K562 (cell line): Measurements from ENCODE around the gene LCA5L. TPM values are rescaled to one million over a fixed set of nuclear protein-coding genes. Genes with fewer than 3 reads are reported as not detected.

ENCODE experiments used
- ATF3 ChIP-seq, 2 experiments: fragments of 450-650 bp in 1 of 2; sonication (generic) in 1 of 2; formaldehyde crosslinking in 1 of 2; IDR thresholded peaks in 1 of 2; conservative IDR thresholded peaks in 1 of 2; 2 replicates each; pipeline versions ENCODE4 v1.6.1 to v1.8.1; 2016 to 2023; ENCODE audit warnings: mild to moderate bottlenecking in 2 of 2, moderate library complexity in 2 of 2, inconsistent platforms in 1 of 2, missing genetic modification reagents in 1 of 2
- CAMTA2 ChIP-seq: fragments of 250-450 bp; sonication (Bioruptor Pico); conservative IDR thresholded peaks from 2 replicates; pipeline ENCODE4 v1.5.1; 2022
- EZH2 ChIP-seq: IDR thresholded peaks from 2 replicates; pipeline ENCODE4 v1.6.1; 2012; ENCODE audit warnings: low read depth, mild to moderate bottlenecking, inconsistent platforms, low read length, borderline replicate concordance
- FOXM1 ChIP-seq, 2 experiments: fragments of 450-650 bp in 1 of 2; sonication (generic) in 1 of 2; formaldehyde crosslinking in 1 of 2; IDR thresholded peaks; 2 replicates each; pipeline versions ENCODE4 v1.6.1 to v1.9.0; 2017 to 2022; ENCODE audit warnings: low read depth in 2 of 2, mild to moderate bottlenecking in 2 of 2, missing genetic modification reagents in 1 of 2, moderate library complexity in 1 of 2
- HNRNPH1 ChIP-seq: fragments of 200-400 bp; formaldehyde crosslinking; optimal IDR thresholded peaks from 2 replicates; pipeline ENCODE3; 2017; ENCODE audit warnings: low read depth, mild to moderate bottlenecking, low read length, moderate library complexity
- KLF10 ChIP-seq: fragments of 250-450 bp; sonication (Bioruptor Pico); IDR thresholded peaks from 2 replicates; pipeline ENCODE4 v1.6.1; 2021; ENCODE audit warnings: matching md5 sums
- LCOR ChIP-seq: sonication (generic); formaldehyde crosslinking; IDR thresholded peaks from 2 replicates; pipeline ENCODE4 v1.8.0; 2022; ENCODE audit warnings: mild to moderate bottlenecking, missing genetic modification reagents
- MLLT1 ChIP-seq, 2 experiments: fragments of 450-650 bp; IDR thresholded peaks; 2 replicates each; pipeline ENCODE4 v1.6.1; 2016
- POU5F1 ChIP-seq: fragments of 150-350 bp; IDR thresholded peaks from 2 replicates; pipeline ENCODE4 v1.6.1; 2014; ENCODE audit warnings: borderline replicate concordance, low read length, low read depth, mild to moderate bottlenecking; ENCODE audit not compliant: partially characterized antibody
- PREB ChIP-seq: sonication (generic); formaldehyde crosslinking; IDR thresholded peaks from 2 replicates; pipeline ENCODE4 v1.8.1; 2023; ENCODE audit warnings: mild to moderate bottlenecking, missing genetic modification reagents
- RCOR1 ChIP-seq, 2 experiments: IDR thresholded peaks; 2 replicates each; pipeline ENCODE4 v1.6.1; 2012; ENCODE audit warnings: low read depth in 2 of 2, low read length in 2 of 2, borderline replicate concordance in 1 of 2, improper control_type of control experiment in 1 of 2
- SMAD1 ChIP-seq: fragments of 150-350 bp; IDR thresholded peaks from 2 replicates; pipeline ENCODE4 v1.6.1; 2014; ENCODE audit warnings: low read length, low read depth; ENCODE audit not compliant: partially characterized antibody
- STAG1 ChIP-seq: sonication (generic); formaldehyde crosslinking; IDR thresholded peaks from 2 replicates; pipeline ENCODE4 v1.5.0; 2020; ENCODE audit warnings: missing genetic modification reagents, borderline replicate concordance
- TARDBP ChIP-seq: fragments of 450-650 bp; IDR thresholded peaks from 2 replicates; pipeline ENCODE4 v1.6.1; 2016
- TBP ChIP-seq: optimal IDR thresholded peaks from 2 replicates; pipeline ENCODE3; 2011; ENCODE audit warnings: low read depth, low read length, improper control_type of control experiment
- ZNF395 ChIP-seq: fragments of 200-800 bp; sonication (Bioruptor generic); IDR thresholded peaks from 2 replicates; pipeline ENCODE4 v1.6.1; 2017; ENCODE audit warnings: missing genetic modification characterization, missing compliant biosample characterization
- ZNF445 ChIP-seq: fragments of 250-450 bp; sonication (Bioruptor Pico); IDR thresholded peaks from 2 replicates; pipeline ENCODE4 v1.4.0; 2020; ENCODE audit warnings: low read depth, mild to moderate bottlenecking, moderate library complexity
- ZNF592 ChIP-seq: fragments of 450-650 bp; IDR thresholded peaks from 2 replicates; pipeline ENCODE4 v1.6.1; 2017; ENCODE audit warnings: antibody characterized with exemption, mild to moderate bottlenecking
- ZNF830 ChIP-seq: fragments of 250-450 bp; sonication (Bioruptor Pico); IDR thresholded peaks from 2 replicates; pipeline ENCODE4 v1.5.0; 2021; ENCODE audit warnings: mild to moderate bottlenecking
- polyA plus RNA-seq, 8 experiments: library from polyadenylated mRNA; depleted of rRNA in 4 of 8; stranded (reverse) in 5 of 8; unstranded in 3 of 8; fragments of >200 nt; fragmentation: Nextera tagmentation in 2 of 8; fragmentation: Illumina TruSeq in 1 of 8; extraction: Ambion mirVana in 2 of 8; extraction: Trizol in 1 of 8; gene quantifications; 2 replicates each; pipeline versions ENCODE4 v1.2.1 to v1.2.3, GENCODE V29; 2011 to 2014; ENCODE audit warnings: inconsistent platforms in 1 of 8, missing spikeins in 1 of 8
- total RNA-seq, 7 experiments: library from RNA; depleted of rRNA in 6 of 7; stranded (reverse); fragments of >200 nt in 6 of 7; fragmentation: Illumina TruSeq in 2 of 7; extraction: Trizol in 2 of 7; gene quantifications; 2 replicates each; pipeline versions ENCODE4 v1.2.1 to v1.2.3, GENCODE V29; 2011 to 2021; ENCODE audit warnings: low replicate concordance in 1 of 7

The LCA5L gene
- total and polyA plus RNA-seq, 9 of the 15 experiments (the other 6 are each of a cell fraction or from before 2014, with no cell fraction given) = 1.8 to 4.9 (median 3.8) TPM

GRCh38 chr21:39430457-39430856 lies 15.1 kb downstream of the LCA5L start (continued):
- TF ChIP-seq SMAD1 = no peak
- peak in 1 of 2 experiments; percentile 68; a peak in 1 of 4 replicates for TF ChIP-seq RCOR1 (IDR thresholded peaks at IDR 0.05; ENCODE audit: borderline replicate concordance in 1 of 2, low read depth in 2 of 2, low read length in 2 of 2)
- TF ChIP-seq ATF3 (IDR thresholded peaks at IDR 0.05) = peak; percentile 23; the same call in 1 of the 2 replicates
- TF ChIP-seq ATF3 (CRISPR knock-in tag; conservative IDR thresholded peaks at IDR 0.05) = no peak
- peak in 1 of 2 experiments; percentile 24; a peak in 1 of 4 replicates for TF ChIP-seq MLLT1 (IDR thresholded peaks at IDR 0.05)
- no peak for TF ChIP-seq KLF10 (CRISPR knock-in tag)
- TF ChIP-seq HNRNPH1 = no peak
- TF ChIP-seq EZH2 = no peak
- TF ChIP-seq CAMTA2 = no peak
- no peak for TF ChIP-seq STAG1
- no peak; the same call in 1 of the 2 replicates for TF ChIP-seq ZNF592
- no peak for TF ChIP-seq PREB (CRISPR knock-in tag)
- no peak for TF ChIP-seq POU5F1
- TF ChIP-seq ZNF830 (CRISPR knock-in tag) = no peak
- TF ChIP-seq ZNF395 = no peak
- peak; percentile 37; the same call in 1 of the 2 replicates for TF ChIP-seq LCOR
- peak; percentile 51; the same call in 1 of the 2 replicates for TF ChIP-seq FOXM1 (IDR thresholded peaks at IDR 0.05; ENCODE audit: low read depth)
- no peak for TF ChIP-seq FOXM1 (CRISPR knock-in tag; IDR thresholded peaks at IDR 0.05; ENCODE audit: low read depth)
- no peak for TF ChIP-seq TARDBP
- peak; percentile 68 for TF ChIP-seq TBP
- no peak for TF ChIP-seq ZNF445 (CRISPR knock-in tag)
